Activated naive CD4-positive, alpha-beta T cell (primary cell): ENCODE data around the gene MC3R.

ENCODE experiments used
- DNase-seq, 4 experiments: peaks; one replicate each; lab custom pipeline; 2025; lab: John Stamatoyannopoulos, UW

The MC3R gene

DNA sequence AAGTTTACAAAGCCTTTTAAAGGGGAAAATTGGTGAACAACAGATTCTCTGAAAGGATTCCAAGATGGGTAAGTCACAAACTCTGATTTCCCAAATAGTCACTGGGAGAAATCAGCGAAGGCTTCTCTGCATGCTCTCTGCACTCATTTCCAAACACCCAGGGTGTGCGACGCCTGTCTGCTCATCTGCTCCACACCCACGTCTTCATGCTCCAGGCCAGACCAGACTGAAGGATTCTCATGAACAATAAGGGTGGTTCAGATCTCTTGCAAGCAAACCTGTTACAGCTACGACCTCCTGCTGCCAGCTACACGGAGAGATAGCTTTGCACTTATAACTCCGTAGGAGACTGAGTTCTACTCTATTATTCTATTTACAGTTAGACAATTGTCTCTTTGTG, 1.4 kb downstream of the MC3R start:
- DNase-seq, result no peak

- no peak for DNase-seq
Measured at GRCh38 chr20:56257604-56258003, 9.1 kb downstream of the MC3R start.

- no peak for DNase-seq
Measured at GRCh38 chr20:56259948-56260347, 11.4 kb downstream of the MC3R start.

GRCh38 chr20:56268536-56268935, 20.0 kb downstream of the MC3R start:
- no peak for DNase-seq

DNA sequence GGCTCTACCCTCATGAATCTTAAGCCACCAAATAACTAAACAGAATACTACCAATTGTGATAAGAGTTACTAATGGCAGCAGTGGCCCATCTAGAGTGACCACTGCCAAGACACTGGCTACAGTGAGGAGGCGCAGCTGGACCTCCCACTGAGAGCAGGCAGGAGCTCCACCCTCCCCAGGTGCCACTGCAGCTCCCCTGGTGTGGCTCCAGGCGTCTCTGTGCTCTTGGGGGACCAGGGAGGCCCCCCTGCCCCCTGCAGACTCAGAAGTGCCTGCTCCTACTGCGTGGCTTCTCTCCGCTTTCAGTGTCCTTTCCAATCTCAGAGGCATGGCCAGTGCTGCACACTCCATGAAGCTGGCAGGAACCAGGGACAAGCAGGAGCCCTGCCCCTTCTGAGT, 23.4 kb downstream of the MC3R start:
- no peak for DNase-seq

GRCh38 chr20:56273491-56273890, 25.0 kb downstream of the MC3R start:
- DNase-seq, result no peak

- no peak for DNase-seq
Measured at GRCh38 chr20:56274156-56274555, 25.6 kb downstream of the MC3R start.

- DNase-seq, result no peak
Measured at GRCh38 chr20:56278196-56278595, 29.7 kb downstream of the MC3R start.

DNA sequence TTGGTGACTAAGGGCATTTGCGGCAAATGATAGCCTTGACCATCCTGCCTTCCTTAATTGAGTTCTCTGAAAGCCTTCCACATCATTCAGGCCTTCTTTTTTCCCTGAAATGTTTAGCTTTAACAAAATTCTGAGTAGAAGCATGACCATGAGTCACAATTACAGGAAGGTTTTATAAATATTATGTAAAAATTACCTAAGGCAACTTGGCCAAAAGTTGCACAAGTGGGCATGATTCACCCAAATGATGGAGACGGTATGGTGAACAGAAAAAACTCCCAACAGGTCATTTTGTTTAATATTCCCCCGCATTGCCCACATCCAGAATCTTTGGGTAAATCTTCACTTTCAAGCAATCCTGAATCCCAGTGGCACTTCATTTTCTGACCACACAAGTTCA, 37.0 kb downstream of the MC3R start:
- no peak for DNase-seq

DNA sequence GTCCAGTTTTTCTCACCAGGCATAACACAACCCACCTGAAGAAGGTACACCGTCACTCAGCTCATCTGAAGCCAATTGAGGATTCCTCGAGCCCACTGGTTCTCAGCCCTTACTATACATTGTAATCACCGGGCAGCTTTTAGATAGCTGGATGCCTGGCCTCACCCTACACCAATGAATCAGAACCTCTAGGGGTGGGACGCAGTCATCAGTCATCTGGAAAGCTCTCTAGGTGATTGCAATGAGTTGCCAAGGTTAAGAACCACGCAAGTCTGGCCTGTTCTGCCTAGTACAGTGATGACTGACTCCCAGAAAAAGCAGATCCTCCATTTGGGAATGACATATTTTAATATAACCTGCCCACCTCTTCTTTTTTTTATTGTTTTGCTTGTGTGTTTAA, 41.1 kb downstream of the MC3R start:
- no peak for DNase-seq

DNA sequence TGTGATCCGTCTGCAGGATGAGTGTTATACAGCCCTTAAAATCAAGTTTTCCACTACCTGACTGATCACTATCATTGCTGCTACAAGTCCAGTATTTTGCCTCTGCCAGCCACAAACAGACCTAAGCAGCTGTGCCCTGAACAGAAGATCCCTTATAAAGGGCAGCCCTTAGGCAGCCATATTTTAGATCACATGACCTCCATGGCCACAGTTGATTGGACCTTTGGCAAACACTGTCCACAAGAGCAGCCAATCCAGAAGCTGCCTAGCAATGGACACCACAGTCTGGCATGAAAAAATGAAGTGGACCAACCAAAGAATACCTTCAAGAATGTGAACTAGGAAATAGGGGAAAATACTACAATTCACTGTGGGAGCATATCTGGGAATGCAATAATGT, 50.8 kb downstream of the MC3R start:
- DNase-seq, result no peak
